MCF 10A (cell line): ENCODE measurements around the gene COL27A1. TPM values are rescaled to one million over a fixed set of nuclear protein-coding genes. Genes with fewer than 3 reads are reported as not detected.

ENCODE experiments used
- BruUV-seq: library from RNA; stranded (reverse); fragments of 400-500 nt; replicated peaks from 2 replicates; lab custom pipeline; 2021; lab: Mats Ljungman, UMichigan
- CTCF ChIA-PET: fragments of 300-600 bp; sonication (Branson Sonifier 250); formaldehyde crosslinking; extraction: SDS; loops from one replicate; lab custom pipeline; 2021; ENCODE audit warnings: antibody characterized with exemption, inconsistent platforms; lab: Yijun Ruan, JAX
- POLR2A ChIA-PET: fragments of 300-600, 350-650 bp; sonication (Branson Sonifier 250); formaldehyde crosslinking; extraction: SDS; loops from one replicate; lab custom pipeline; 2020; ENCODE audit warnings: antibody characterized with exemption, inconsistent platforms; lab: Yijun Ruan, JAX
- DNase-seq: peaks from one replicate; pipeline ENCODE4 v3.0.0-alpha.2; 2018; ENCODE audit not compliant: unreplicated experiment
- H3K27ac Mint-ChIP-seq: one replicate; pipeline ENCODE4 v1.8.0; 2022; ENCODE audit warnings: mild to moderate bottlenecking, low read depth, mixed read lengths; ENCODE audit not compliant: unreplicated experiment
- H3K27me3 Mint-ChIP-seq: one replicate; pipeline ENCODE4 v1.8.0; 2022; ENCODE audit warnings: mixed read lengths; ENCODE audit not compliant: insufficient read depth, unreplicated experiment
- H3K36me3 Mint-ChIP-seq: one replicate; pipeline ENCODE4 v1.8.0; 2022; ENCODE audit warnings: mild to moderate bottlenecking, moderate library complexity, mixed read lengths; ENCODE audit not compliant: insufficient read depth, unreplicated experiment
- H3K4me1 Mint-ChIP-seq: one replicate; pipeline ENCODE4 v1.8.0; 2022; ENCODE audit warnings: mixed read lengths; ENCODE audit not compliant: insufficient read depth, unreplicated experiment
- H3K4me3 Mint-ChIP-seq: one replicate; pipeline ENCODE4 v1.8.0; 2022; ENCODE audit warnings: mild to moderate bottlenecking, moderate library complexity, mixed read lengths; ENCODE audit not compliant: unreplicated experiment
- H3K9me3 Mint-ChIP-seq: one replicate; pipeline ENCODE4 v1.8.0; 2022; ENCODE audit warnings: mixed read lengths; ENCODE audit not compliant: unreplicated experiment
- intact Hi-C: fragments of 100-400 bp; cut with micrococcal nuclease; formaldehyde crosslinking; loops from 2 replicates; pipeline ENCODE4 v1.14.1; 2022
- total RNA-seq: library from RNA; stranded (reverse); gene quantifications from 2 replicates; pipeline ENCODE4 v1.2.3, GENCODE V29; 2022
- TF ChIP-seq, protein P1 (sequence below): fragments of 200-600 bp; IDR thresholded peaks from one replicate; pipeline ENCODE4 v1.8.0; 2022; ENCODE audit warnings: antibody characterized with exemption, mild to moderate bottlenecking; ENCODE audit not compliant: unreplicated experiment

The COL27A1 gene
- total RNA-seq, 1 experiment from 2014 or later = 2.9 TPM

DNA sequence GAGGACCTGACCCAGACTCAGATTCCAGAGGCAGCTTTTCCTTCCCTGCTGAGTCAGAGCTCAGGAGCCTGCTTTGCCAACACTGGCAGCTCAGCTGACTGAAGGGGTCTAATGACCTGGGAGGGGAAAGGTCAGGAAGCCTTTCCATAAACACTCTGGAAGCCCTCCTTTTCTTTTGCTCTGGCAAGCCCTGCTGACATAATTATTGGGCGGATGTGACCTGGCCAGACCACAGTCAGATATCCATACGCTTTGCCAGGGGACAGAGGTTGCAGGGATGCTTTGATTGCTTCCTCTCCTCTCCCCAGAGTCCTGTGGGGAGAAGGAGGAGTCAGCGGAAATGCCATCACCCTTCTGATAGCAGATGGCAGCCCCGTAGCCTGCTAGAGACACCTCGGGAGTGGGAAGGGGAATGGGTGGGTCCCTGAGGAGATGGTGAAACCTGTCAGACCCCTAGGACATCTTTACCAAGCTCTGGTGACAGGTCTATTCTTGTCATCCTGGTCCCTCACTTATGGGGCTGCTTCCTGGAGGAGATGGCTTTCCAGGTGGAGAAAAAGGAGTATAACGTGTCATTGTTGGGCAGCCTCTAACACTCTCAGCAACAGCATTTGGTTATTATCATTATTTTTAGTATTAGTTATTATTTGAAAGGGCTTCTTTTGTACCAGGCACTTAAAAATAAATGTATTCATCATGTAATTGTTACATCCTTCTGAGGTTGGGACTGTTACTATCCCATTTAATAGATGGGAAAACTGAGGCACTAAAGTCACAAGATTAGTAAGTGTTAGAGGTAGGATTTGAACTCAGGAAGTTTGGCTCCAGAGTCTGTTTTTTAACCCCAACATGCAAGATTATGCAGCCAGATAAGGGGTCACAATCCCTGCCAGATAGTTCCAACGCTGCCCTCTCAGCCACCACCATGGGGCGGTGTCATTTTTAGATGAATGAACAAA lies 11.6 kb downstream of the COL27A1 start:
- BruUV-seq = no TSS peak
- H3K9me3 Mint-ChIP-seq = no peaks in the 10 kb centered on the region
- H3K4me1 Mint-ChIP-seq = no peaks in the 10 kb centered on the region
- peaks cover 5% of the 10 kb centered on the region for H3K36me3 Mint-ChIP-seq
- no peak overlapping the region for H3K27ac Mint-ChIP-seq
- intact Hi-C loops = no loop called here
- H3K27me3 Mint-ChIP-seq = no peaks in the 10 kb centered on the region
- ChIA-PET CTCF (interaction anchor here (1.1 kb wide), 1 partner anchor 124 kb away, joined by 5 read pairs; no protein-coding TSS in a partner anchor), POLR2A (no interaction called here)
- TF ChIP-seq, protein P1, sequence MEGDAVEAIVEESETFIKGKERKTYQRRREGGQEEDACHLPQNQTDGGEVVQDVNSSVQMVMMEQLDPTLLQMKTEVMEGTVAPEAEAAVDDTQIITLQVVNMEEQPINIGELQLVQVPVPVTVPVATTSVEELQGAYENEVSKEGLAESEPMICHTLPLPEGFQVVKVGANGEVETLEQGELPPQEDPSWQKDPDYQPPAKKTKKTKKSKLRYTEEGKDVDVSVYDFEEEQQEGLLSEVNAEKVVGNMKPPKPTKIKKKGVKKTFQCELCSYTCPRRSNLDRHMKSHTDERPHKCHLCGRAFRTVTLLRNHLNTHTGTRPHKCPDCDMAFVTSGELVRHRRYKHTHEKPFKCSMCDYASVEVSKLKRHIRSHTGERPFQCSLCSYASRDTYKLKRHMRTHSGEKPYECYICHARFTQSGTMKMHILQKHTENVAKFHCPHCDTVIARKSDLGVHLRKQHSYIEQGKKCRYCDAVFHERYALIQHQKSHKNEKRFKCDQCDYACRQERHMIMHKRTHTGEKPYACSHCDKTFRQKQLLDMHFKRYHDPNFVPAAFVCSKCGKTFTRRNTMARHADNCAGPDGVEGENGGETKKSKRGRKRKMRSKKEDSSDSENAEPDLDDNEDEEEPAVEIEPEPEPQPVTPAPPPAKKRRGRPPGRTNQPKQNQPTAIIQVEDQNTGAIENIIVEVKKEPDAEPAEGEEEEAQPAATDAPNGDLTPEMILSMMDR = no peak
- no peak for DNase-seq
- no peak overlapping the region for H3K4me3 Mint-ChIP-seq

DNA sequence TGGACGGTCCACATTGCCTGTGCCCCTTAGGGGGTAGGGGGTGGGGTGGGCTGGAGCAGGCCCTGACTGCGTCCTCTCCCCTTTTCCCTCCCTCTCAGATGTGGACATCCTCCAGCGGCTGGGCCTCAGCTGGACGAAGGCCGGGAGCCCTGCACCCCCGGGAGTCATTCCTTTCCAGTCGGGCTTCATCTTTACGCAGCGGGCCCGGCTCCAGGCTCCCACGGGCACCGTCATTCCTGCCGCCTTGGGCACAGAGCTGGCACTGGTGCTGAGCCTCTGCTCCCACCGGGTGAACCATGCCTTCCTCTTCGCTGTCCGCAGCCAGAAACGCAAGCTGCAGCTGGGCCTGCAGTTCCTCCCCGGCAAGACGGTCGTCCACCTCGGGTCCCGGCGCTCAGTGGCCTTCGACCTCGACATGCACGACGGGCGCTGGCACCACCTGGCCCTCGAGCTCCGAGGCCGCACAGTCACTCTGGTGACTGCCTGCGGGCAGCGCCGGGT lies 12.3 kb downstream of the COL27A1 start:
- H3K27ac Mint-ChIP-seq = no peak overlapping the region
- no TSS peak for BruUV-seq
- no peaks in the 10 kb centered on the region for H3K27me3 Mint-ChIP-seq
- H3K36me3 Mint-ChIP-seq = peaks cover 5% of the 10 kb centered on the region
- ChIA-PET CTCF (no interaction called here), POLR2A (no interaction called here)
- H3K9me3 Mint-ChIP-seq = no peaks in the 10 kb centered on the region
- TF ChIP-seq, protein P1 = no peak
- intact Hi-C loops = no loop called here
- H3K4me3 Mint-ChIP-seq = no peak overlapping the region
- H3K4me1 Mint-ChIP-seq = no peaks in the 10 kb centered on the region
- no peak for DNase-seq

DNA sequence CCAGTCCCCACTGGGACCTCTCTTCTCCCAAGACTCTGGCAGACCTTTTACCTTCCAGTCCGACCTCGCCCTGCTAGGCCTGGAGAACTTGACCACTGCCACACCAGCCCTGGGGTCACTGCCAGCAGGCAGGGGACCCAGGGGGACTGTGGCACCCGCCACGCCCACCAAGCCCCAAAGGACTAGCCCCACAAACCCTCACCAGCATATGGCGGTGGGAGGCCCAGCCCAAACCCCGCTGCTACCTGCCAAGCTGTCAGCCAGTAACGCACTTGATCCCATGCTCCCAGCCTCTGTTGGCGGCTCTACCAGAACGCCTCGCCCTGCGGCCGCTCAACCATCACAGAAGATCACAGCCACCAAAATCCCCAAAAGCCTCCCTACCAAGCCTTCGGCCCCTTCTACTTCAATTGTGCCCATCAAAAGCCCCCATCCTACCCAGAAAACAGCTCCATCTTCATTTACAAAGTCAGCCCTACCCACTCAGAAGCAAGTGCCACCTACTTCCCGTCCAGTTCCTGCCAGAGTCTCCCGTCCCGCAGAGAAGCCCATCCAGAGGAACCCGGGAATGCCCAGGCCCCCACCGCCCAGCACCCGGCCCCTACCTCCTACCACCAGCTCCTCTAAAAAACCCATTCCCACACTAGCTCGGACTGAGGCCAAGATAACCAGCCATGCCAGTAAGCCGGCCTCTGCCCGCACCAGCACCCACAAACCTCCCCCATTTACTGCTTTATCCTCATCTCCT lies 13.1 kb downstream of the COL27A1 start:
- Mint-ChIP-seq H3K27me3 (no peaks in the 10 kb centered on the region), H3K4me1 (no peaks in the 10 kb centered on the region), H3K4me3 (no peak overlapping the region), H3K27ac (no peak overlapping the region), H3K9me3 (no peaks in the 10 kb centered on the region), H3K36me3 (peaks cover 5% of the 10 kb centered on the region)
- ChIA-PET CTCF (interaction anchor here (1.4 kb wide), 1 partner anchor 123 kb away, joined by 5 read pairs; no protein-coding TSS in a partner anchor), POLR2A (no interaction called here)
- TF ChIP-seq, protein P1 = no peak
- BruUV-seq = no TSS peak
- intact Hi-C loops = no loop called here
- no peak for DNase-seq
